Cerebellar cortex (tissue), 1 donor: ENCODE data around the gene ABCC8.
A peak's percentile ranks its signal among the peaks of the same experiment; 100 is the strongest.

Experiments
- DNase-seq: peaks from one replicate; pipeline ENCODE4 v3.0.0-alpha.2; 2015; ENCODE audit warnings: low spot score

ABCC8 gene

DNA sequence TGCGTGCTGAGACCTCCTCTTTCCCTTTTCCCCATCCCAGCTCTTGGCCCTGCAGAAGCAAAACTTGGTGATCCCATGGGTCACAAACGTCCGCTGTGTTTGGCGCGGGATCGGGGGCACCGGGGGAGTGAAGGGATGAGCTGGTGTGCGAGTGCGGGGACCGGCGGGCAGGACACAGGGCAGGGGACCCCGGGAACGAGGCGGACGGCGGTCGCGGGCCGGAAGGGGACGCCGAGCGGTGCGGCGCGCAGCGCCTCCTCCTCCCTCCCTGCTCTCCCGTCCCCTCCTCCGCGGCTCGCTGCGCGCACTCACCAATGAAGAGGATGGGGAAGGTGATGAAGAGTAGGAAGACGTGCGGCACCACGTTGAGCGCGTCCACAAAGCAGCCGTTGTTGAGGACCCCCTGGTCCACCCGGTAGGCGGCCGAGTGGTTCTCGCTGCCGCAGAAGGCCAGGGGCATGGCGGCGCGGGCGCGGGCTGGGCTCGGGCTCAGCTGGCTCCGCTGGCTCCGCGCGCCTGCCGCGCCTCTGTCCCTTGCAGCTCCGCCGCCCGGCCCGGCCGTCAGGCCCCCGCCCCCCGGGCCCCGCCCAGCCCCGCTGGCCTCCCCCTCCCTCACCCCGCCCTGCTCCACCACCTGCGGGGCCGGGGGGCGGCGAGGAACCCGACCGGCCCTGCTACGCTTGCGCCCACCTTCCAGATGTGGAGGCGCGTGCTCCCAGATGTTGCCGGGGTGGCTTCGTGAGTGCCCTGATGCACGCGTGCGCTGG is at the start of gene ABCC8:
Gene ABCC8 (minus strand): TSS at position 529 of the 767 bp plus-strand sequence. CDS start 69 bp downstream, at position 460.
- peak; percentile 49 for DNase-seq

DNA sequence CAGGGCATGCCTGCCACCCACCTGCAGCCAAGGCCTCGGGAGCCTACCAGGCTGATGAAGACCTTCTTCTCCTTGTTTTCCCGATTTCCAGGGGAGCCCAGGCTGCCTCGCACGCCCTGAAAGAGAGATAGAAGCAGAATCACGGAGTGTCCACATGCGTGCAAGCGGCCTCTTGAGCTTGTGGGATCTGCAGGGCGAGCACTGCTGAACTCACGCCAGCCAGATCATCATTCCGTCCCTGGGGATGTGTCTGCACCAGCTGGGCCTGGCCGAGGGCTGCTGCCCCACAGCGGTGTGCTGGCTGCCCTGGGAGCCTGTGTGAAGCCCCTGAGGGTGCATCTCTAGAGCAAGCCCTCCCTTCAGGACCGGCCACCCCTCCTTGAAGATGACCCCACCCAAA is 49.7 kb upstream of the ABCC8 start:
- DNase-seq = no peak

DNA sequence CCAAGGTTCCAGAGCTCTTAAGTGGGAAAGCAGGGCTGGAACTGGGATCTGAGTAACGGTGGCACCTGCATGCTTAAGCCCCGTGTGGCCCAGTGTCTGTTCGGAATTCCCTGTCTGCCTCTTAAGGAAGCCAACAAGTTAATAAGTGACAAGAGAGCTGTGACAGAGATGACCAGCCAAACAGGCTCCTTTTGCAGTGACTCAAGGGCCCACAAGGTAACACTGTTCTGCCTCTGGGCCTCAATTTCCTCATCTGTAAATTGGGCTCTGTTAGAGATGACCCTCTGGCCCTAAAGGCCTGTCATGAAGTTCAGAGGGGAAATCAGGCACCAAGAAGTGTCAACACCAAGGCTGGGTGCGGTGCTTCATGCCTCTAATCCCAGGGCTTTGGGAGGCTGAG is 48.9 kb upstream of the ABCC8 start:
- no peak for DNase-seq

DNA sequence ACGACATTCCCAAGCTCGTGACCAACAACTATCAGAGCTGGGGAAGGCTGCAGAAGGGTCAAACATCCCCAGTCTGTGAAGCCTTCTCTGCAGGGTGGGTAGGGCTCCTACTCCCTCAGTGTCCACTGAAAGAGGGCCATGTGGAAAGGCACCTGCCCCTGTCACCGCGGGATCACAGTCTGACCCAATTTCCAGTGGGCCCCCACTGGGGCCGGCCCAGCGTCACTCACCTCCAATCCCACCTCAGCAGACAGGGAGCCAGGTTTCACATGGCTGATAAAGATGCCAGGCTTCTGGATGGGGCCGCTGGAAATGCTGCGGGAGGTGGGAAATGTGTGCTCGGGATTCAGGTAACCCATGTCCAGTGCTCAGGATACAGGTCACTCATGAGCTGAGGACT is 47.6 kb upstream of the ABCC8 start:
- DNase-seq = no peak

DNA sequence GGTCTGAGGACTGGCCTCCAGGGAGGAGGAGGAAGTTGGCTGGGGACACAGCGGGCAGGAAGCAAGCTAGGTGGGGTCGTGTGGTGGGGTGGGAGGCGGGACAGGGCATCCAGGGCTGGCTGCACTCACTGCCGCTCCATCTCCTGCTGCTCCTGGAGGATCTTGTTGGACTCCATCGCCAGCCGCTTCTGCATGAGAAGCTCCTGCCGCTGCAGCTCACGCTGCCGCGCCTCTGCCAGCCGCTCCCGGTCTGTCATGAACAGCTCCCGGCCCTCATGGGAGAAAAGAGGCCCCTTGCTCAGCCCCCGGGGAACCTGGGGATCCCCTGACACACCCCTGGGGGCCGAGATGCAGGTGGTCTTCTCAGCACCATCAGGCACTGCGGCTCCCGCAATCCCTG is 46.0 kb upstream of the ABCC8 start:
- no peak for DNase-seq

DNA sequence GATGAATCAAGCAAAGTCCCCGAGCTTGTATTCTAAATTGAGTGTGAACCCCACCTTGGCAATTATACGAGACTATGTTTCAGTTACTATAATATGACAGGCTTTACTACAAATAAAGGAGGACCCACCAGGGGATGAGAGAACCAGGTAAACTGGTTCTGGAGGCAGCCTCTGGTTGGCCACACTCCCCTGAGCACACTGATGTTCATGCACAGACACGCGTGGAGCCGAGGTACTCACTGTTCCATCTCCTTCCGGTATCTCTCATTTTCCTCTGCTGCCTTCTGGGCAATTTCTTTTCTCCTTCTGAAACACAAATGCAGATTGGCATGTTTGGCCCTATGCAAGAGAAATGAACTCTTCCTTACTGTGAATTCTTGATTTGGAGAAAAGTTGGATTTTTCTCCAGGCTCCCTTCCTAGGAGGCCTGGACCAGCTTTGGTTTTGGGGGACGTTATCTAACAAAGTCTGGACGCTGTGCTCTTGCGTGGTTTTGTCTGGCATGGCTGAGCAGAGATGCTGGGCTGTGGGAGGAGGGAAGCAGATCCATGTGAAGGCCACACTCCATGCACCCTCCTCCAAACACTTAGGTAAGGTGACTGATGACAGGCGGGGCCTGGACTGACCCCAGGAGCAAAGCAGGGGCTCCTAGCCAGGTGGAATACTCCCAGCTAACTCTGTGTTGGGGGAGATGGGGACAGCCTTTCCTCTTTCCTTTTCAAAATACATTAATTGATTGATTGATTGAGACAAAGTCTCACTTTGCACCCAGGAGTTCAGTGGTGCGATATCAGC is 44.7 kb upstream of the ABCC8 start:
- no peak for DNase-seq

DNA sequence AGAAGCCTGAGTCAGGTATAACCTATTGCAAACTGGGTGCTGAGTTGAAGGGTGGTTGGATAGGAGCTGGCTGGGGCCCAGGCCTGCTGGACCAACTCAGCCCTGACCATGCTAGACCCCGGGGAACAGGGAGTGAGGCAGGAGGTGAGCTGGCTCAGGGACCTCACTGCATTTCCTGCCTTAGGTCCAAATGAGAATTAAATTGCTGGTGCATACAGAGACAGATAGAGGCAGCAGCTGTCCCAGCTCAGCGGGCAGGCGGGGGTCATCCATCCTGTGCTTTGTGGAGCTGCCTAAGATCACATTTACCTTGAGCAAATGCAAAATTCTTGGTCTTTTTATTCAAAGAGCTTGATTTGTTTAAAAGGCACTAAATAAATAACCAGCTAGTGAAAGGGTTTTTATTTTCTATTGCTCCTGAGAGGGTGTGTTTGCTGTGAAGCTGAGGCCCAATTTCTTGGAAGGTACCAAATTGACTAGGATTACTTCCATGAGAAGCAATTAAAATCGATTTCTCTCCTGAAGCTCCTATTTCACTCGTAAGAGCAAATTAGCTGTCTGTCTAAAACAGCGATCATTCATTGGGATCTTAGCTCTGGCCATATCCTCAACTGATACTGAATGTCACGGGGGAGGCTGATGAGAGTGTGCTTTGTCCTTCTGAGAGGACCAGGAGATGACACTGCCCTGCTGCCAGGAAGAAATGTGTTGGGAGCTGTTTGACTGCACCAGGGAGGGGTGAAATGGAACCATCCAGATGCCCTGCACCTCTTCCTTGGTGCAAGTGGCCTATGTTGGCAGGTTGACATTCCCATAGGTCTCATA is 42.6 kb upstream of the ABCC8 start:
- no peak for DNase-seq

DNA sequence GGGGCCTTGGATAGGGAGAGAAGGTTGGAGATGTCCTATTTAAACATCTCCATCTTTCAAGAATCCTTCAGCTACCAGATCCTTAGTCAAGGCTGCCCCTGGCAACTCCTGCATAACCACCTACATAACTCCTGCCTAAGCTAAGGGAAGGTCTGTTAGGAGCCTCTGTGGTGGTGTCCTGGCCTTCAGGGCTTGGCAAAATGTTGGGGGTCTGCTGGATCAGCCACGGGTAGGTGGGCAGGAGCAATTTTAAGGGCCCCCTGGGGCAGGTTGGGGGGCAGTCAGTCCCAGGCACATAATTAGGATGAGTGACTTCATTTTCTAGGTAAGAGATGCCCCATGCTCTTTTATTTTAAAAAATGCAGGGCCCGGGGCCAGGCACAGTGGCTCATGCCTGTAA is 41.7 kb upstream of the ABCC8 start:
- no peak for DNase-seq

DNA sequence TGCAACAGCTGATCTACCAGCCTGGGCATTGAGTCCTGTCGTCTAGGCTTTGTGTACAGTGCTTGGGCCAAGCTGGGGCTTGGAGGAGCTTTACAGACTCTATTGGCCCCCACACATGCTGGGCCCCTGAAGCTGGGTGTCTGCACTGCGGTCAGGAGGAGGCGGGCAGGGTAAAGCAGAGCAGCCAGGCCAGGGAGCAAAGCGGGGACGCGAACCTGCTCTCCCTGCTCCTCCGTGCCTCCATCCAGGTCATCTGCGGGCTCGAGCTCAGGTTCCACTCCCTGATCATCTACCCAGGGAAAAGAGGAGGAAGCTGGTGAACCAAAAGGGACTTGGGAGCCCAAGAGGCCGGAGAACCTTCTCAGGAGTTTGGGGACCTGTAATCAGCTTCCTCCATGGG is 40.5 kb upstream of the ABCC8 start:
- DNase-seq = no peak

DNA sequence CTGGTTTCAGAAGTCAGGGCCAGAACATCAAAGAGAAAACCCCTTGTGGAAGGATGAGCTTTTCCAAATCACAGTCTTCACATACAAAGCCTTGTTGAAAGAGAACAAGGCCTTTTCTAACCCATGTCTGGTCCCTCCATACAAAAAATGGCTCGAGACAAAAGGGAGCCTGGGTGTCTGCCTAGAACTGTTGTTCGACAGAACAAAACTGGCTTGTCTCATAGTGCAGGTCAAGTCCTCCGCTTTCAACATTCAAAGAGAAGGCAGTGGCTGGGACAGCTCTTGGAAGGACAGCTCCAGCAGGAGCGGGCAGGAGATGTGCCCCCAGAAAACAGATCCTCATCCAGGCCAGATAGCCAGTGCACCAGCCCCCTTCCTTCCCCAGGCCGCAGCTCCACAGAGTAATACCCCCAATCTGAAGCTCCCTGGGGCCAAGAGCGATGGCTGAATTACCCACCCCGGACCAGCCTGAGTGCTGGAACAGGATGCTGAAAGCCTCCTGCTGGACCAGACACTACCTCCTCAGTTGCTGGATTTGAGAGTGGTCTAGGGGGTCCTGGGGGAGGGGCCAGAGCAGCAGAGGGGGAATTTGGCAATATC is 40.0 kb upstream of the ABCC8 start:
- no peak for DNase-seq

DNA sequence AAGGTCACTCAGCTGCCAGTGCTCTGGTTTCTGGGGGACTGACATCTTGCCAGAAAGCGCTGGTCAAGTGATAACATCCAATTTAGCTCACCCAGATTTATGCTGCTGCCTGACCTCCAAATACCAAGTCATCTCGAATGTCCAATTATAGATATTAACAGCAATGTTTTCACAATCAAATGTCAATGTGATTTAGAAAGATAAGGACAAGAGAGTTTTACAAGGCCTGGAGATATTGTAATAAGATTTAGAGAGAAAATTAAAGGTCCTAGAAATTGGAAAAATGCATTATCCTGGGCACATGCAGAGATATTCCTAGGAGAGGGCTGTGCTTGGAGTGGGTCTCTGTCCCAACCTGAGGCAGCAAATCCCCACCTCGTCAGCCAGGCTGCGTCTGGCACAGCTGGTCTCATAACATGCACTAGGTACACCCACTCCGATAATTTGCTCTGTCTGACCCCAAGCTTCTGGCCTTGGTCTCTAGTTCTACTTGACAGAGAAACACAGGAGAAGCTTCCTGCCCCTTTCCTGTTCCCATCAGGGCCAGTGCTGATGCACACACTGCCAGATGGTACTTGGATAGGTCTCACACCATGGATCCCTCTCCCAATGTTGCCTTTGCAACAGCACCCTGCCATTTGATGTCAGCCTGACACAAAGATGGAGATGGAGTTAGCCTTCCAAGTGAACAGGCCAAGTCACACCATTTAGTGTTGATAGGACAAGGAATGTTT is 39.0 kb upstream of the ABCC8 start:
- DNase-seq = no peak

DNA sequence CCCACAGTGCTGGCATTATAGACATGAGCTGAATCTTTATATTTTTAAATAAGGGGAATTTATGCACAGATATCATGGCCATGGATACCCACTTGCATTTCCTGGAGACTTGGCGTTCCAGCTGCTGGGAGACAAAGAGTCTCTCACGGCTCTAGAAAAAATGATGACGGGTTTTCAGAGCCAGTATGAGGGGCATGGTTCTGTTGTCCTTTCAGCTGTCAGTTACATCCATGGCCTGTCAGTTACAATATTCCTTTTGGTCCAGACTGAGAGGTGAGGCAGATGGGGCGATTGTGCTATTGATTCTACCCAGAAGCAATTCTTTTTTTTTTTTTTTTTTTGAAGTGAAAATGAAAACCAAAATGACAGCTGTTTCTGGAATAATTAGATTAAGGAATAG is 37.8 kb upstream of the ABCC8 start:
- DNase-seq = no peak

DNA sequence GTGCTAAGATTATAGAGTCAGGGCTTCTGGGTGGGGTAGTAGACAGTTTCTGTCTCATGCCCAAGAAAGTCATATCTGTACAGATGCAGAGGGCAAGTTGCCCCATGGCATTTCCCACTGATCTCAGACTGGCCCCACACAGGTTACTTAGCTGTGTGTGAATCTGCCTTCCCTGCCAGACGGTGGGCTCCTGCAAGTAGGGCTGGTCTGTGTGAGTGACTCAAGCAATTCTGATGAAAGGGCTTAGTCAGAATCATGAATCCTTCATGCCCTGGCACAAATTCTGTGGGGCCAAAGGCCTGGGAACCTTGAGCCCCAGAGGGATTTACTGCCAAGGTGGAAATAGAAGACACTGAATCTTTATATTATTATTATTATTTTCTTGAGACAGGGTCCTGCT is 37.2 kb upstream of the ABCC8 start:
- no peak for DNase-seq

DNA sequence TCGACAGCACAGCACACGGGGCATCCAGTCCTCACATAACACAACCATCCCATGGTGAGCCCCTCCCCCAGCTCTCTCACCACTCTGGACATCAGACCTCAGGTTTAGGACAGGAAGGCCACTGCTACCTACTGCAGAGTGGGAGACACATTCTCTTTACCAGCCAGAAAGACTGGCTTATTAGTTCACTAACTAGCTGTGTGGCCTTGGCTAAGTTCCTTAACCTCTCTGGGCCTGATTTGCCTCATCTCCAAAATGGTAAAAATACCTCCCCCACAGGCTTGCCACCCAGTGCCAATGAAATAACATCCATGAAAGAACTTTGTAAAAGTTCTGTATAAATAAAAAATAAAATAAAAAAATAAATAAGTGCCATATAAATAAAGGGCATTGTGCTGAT is 35.5 kb upstream of the ABCC8 start:
- no peak for DNase-seq

DNA sequence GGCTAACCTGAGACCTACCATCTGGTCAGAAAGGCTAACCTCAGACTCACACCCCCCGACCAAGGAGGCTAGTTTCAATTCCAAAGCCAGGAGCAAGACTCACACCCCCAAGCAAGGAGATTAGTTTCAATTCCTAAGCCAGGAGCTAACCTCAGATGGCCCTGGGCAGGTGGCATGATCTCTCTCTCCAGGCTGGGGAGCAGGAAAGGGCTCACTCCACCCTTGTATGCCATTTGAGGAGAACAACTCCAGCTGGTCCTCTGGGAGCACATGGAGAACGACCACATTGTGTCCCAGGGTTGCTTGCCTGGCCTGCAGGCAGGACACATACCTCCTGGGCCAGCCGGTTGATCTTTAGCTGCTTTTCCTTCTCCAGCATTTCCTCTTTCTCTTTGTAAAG is 34.9 kb upstream of the ABCC8 start:
- no peak for DNase-seq

DNA sequence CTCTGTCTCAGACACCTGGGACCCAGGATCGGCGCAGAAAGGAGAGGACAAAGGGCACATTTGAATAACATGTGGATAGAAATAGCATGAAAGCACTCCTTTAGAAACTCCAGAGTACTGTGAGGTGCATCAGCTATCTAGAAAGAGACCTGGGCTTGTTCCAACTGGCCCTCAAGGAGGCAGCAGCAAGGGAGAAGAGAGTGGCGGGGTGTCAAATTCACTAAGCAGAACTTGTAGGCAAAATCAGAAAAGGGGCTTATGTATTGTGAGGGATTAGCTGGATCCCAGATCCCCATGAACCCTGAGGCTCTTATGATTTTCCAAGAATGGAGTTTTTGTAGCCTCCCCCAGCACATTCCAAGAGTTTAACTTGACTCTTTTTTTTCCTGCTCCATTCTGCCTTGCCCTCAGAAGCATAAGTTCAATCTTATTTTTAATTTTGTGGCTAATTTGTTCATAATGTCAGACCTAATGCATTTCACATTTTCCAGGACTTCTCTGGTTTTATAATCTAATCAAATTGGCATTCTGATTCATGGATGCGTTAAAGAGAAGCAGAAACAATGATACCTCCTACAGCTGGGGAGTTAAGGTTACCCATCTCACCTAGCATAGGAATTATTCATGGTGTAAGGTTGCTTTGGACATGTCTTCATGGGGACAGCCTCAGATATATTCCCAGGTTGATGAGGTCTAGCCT is 34.0 kb upstream of the ABCC8 start:
- no peak for DNase-seq

DNA sequence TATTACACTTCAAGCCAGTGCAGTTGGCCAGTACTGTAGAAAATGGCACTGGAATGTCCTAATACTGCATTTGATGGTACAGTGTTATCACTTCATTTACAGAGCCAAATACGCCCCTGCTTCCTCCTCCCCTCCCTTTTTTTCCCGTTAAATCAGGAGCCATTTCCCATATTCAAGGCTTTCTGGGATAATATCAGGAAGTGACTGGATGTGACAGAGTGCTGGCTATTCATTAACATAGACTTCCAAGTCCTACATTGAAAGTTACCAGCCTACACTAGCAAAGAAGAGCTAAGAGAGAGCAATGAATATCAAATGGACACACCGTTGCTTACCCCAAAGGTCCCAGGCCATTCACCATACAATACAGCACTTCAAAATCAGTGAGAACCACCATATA is 32.1 kb upstream of the ABCC8 start:
- DNase-seq = no peak

DNA sequence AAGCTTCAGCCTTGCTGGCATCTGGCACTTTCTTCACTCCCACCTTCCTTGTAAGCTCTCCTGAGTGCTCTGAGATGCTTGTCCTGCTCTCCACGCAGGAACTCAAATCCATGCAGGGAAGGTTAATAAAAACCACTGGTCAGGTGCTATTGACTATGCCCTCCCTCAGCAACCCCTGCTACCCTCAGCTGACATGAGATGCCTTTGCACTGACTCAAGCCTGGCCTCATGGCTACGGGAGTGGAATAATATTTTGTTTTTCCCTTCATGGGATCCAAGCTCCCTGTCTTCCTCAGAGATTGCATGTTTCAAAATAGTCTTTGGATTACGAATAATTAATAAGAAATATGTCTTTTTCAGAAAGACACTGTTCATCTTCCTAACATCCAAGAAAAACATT is 31.7 kb upstream of the ABCC8 start:
- DNase-seq = no peak

DNA sequence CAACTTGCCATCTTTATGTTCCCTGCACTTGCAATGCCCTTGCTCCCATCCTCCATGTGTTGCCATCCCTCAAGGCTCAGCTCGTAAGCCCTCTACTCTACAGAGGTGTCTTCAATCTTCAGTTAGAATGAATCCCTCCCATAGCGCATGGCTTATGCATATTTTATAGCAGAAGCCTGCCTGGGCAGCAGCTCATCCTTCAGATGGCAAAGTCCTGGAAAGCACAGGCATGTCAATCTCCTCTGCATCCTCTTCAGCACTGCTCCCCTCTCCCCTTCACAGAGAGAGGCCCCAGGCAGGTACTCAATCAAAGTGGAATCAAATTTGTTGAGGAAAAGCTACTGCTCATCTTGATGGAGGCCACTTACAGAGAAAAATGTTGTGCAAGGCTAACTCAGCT is 31.1 kb upstream of the ABCC8 start:
- DNase-seq = no peak

DNA sequence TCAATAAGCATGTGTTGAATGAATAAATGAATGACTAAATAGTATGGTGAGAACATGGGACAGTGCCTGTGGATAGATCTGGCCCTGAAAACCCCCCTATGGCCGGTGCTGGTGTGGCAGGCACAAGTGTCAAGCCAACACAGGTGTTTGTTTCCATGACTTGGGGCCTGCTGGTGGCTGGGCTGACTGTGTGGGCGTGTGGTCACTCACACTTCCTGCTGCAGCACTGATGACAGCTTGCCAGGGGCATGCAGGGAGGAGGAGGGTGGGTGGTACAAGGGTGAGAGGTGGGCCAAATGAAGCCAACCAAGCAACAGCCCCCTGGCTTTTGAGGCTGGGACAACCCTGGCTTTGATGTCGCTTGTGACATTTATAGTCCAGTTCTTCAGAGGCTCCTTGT is 30.3 kb upstream of the ABCC8 start:
- DNase-seq = no peak

DNA sequence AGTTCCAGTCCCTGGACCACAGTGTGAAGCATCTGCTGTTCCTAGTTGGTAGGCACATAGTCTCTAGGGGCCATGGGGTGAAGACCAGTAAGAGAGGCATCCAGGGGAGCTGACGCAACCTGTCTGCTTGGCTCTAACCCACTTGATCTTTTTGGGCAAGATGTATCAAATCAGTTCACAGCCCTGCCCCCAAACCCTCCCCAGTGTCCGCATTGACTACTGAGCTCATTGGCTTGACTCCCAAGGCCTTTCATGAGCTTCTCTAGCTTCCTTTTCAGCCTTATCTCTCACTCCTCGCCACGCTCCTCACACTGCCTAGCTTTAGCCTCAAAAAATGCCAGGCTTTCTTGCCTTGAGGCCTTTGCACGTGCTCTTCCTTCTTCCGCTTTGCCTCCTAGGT is 29.7 kb upstream of the ABCC8 start:
- DNase-seq = no peak
